Kidney epithelial cell (primary cell): Measurements from ENCODE around the gene CARD18. TPM values are rescaled to one million over a fixed set of nuclear protein-coding genes. Genes with fewer than 3 reads are reported as not detected.
"Not testable (repeated sequence)": the region's sequence is repeated elsewhere in the genome, so short reads cannot be mapped to it uniquely, and the experiment has no call there.

ENCODE experiments used
- DNase-seq: peaks from one replicate; pipeline ENCODE4 v3.0.0-alpha.2; 2010; ENCODE audit warnings: low read depth
- H3K27me3 ChIP-seq: 2 replicates; pipeline ENCODE4 v1.6.0; 2011; ENCODE audit warnings: low read length; ENCODE audit not compliant: control insufficient read depth, insufficient read depth
- H3K36me3 ChIP-seq: 2 replicates; pipeline ENCODE4 v1.5.1; 2011; ENCODE audit warnings: low read length; ENCODE audit not compliant: control insufficient read depth, insufficient read depth
- H3K4me3 ChIP-seq: 2 replicates; pipeline ENCODE4 v1.5.1; 2011; ENCODE audit warnings: low read depth, mild to moderate bottlenecking, control low read depth, low read length
- CTCF ChIP-seq: IDR thresholded peaks from 2 replicates; pipeline ENCODE4 v1.5.1; 2011; ENCODE audit warnings: mild to moderate bottlenecking, moderate library complexity, low read length, control low read depth, inconsistent platforms; ENCODE audit not compliant: insufficient read depth, poor library complexity, severe bottlenecking
- total RNA-seq: library from RNA; depleted of rRNA; stranded (reverse); fragments of >200 nt; gene quantifications from 2 replicates; pipeline ENCODE4 v1.2.3, GENCODE V29; 2015

CARD18 gene
- total RNA-seq, 1 donor from 2014 or later = not detected

DNA sequence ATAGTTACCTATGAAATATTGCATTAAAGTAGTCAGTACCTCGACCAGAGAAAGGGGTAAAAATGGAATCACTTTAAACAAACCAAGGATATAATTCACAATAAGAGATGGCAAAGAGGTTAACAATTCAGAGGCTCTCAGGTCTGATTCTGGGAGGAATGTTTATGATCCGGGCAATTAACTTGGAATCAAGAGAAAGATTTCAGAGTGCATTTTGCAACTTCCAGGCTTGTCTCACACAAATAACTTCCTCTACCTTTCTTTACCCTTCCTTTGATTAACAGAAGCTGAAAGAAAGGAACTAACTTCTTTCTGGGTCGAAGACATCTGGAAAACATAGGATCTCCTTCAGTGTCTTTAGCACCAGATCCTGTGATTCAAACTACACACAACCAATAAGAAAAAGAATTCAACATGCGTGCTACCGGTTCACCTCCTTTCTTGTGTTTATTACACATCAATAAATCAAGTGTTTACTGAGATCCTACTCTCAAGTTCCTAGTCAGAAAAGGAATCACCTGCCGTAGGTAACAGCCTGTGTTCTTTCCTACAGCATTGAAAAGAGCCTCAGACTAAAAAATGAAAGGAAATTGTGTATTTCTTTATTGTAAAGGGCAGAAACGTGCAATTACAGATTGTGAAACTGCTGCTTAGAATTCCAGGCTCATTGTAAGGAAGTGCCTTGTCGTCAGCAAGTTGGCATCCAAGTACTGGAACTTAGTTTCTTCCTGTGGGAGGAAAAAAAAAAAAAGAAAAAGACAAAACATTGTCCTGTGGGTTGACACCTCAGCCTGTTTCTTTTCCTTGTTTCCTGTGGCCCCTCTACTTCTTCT is 29.5 kb downstream of the CARD18 start:
- TF ChIP-seq CTCF = no peak
- DNase-seq = peak; percentile 9

GRCh38 chr11:105109321-105109720 is 30.2 kb downstream of the CARD18 start:
- TF ChIP-seq CTCF = no peak
- Histone ChIP-seq H3K27me3 (no peaks in the 10 kb centered on the region), H3K4me3 (no peak overlapping the region), H3K36me3 (no peaks in the 10 kb centered on the region)
- DNase-seq = no peak

More for the DNA sequence above, 29.5 kb downstream of the CARD18 start:
- no peak overlapping the region for H3K4me3 ChIP-seq
- no peaks in the 10 kb centered on the region for H3K36me3 ChIP-seq
- no peaks in the 10 kb centered on the region for H3K27me3 ChIP-seq

DNA sequence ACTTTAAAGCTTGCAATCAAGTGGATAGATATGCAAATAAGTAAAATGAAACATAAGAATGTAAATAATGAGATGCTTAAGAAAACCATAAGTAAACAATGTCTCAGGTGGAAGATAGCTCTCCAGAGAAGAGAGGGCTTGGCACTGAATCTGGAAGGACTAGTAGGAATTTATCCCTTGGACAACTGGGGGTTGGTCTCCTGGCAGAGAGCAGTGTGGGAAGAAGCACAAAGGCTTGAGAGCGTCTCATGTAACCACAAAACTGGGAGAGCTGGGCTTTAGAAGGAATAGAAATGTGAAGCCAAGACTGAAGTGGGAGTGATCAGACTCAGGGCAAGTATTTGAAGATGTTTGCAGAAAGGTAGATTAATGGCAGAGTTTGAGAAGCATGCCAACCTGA is 31.3 kb downstream of the CARD18 start:
- DNase-seq = no peak
- TF ChIP-seq CTCF = no peak
- no peaks in the 10 kb centered on the region for H3K27me3 ChIP-seq

DNA sequence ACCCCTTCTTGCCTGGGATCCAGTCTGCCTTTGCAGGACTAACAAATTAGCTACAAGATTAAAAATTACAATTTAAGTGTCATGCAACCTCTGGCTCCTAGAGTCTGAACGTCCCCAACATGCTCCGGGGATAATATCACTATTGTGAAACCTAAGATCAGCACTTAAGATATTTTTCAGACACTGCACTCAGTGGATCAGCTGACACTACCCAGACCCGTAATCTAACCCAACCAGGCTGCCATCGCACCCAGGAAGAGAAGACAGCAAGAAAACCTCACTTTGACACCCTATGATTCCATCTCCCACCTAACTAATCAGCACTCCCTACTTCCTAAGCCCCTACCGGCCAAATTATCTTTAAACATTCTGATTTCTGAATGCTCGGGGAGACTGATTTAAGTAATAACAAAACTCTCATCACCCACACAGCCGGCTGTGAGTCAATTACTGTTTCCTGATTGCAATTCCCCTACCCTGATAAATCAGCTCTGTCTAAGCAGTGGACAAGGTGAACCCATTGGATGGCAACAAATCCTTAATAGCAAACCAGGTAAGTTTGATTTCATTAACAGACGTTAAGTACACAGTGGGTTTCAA is 32.2 kb downstream of the CARD18 start:
- DNase-seq, H3K36me3 ChIP-seq: not testable (repeated sequence)

More for the DNA sequence above, 31.3 kb downstream of the CARD18 start:
- Histone ChIP-seq H3K4me3 (no peak overlapping the region), H3K36me3 (no peaks in the 10 kb centered on the region)

GRCh38 chr11:105106140-105106539 is 33.4 kb downstream of the CARD18 start:
- DNase-seq = no peak
- Histone ChIP-seq H3K27me3 (no peaks in the 10 kb centered on the region), H3K4me3 (no peak overlapping the region), H3K36me3 (no peaks in the 10 kb centered on the region)
- TF ChIP-seq CTCF = no peak

More for the DNA sequence above, 32.2 kb downstream of the CARD18 start:
- not testable (repeated sequence) for H3K27me3 ChIP-seq, H3K4me3 ChIP-seq

- DNase-seq = no peak
- Histone ChIP-seq H3K4me3 (no peak overlapping the region), H3K27me3 (no peaks in the 10 kb centered on the region), H3K36me3 (no peaks in the 10 kb centered on the region)
- TF ChIP-seq CTCF = no peak
These were observed 35.3 kb downstream of the CARD18 start for GRCh38 chr11:105104292-105104691.
